H1 (cell line): ENCODE data around the gene NUAK1.

ENCODE experiments used
- EP300 ChIP-seq, 2 experiments: IDR thresholded peaks; 1 replicate in 1 of 2; 2 replicates in 1 of 2; pipeline ENCODE4 v1.6.1; 2011 to 2012; ENCODE audit warnings: low read depth in 2 of 2, low read length in 2 of 2, mild to moderate bottlenecking in 2 of 2, borderline replicate concordance in 1 of 2, inconsistent platforms in 1 of 2, moderate library complexity in 1 of 2
- MAX ChIP-seq: IDR thresholded peaks from 2 replicates; pipeline ENCODE4 v1.6.1; 2012; ENCODE audit warnings: inconsistent platforms
- TCF12 ChIP-seq: IDR thresholded peaks from 2 replicates; pipeline ENCODE4 v1.6.1; 2011; ENCODE audit warnings: low read depth, mild to moderate bottlenecking, low read length
- TF ChIP-seq, protein P1 (sequence below), 3 experiments: IDR thresholded peaks; 1 replicate in 2 of 3; 2 replicates in 1 of 3; pipeline versions ENCODE4 v1.5.1 to v1.6.1; 2011; ENCODE audit warnings: low read length in 3 of 3, mild to moderate bottlenecking in 3 of 3, inconsistent platforms in 2 of 3, low read depth in 1 of 3, moderate library complexity in 1 of 3; ENCODE audit not compliant: insufficient read depth in 1 of 3; ENCODE audit errors: control extremely low read depth in 1 of 3

DNA sequence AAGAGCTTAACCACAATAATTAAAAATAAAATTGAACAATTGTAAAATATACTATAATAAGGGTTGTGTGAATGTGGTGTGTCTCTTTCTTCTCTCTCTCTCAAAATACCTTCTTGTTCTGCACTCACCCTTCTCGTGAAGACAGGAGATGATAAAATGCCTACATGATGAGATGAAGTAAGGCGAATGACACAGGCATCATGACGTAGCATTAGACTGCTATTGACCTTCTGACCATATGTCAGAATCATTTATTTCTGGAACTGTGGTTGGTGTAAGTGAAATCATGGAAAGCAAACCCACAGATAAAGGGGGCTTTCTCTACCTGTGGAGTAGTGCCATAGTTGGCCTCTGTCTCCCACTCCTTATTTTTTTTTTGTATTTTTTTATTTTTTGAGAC is 37.8 kb upstream of the NUAK1 start:
- TF ChIP-seq, protein P1, sequence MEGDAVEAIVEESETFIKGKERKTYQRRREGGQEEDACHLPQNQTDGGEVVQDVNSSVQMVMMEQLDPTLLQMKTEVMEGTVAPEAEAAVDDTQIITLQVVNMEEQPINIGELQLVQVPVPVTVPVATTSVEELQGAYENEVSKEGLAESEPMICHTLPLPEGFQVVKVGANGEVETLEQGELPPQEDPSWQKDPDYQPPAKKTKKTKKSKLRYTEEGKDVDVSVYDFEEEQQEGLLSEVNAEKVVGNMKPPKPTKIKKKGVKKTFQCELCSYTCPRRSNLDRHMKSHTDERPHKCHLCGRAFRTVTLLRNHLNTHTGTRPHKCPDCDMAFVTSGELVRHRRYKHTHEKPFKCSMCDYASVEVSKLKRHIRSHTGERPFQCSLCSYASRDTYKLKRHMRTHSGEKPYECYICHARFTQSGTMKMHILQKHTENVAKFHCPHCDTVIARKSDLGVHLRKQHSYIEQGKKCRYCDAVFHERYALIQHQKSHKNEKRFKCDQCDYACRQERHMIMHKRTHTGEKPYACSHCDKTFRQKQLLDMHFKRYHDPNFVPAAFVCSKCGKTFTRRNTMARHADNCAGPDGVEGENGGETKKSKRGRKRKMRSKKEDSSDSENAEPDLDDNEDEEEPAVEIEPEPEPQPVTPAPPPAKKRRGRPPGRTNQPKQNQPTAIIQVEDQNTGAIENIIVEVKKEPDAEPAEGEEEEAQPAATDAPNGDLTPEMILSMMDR (IDR thresholded peaks at IDR 0.05; ENCODE audit: control extremely low read depth in 1 of 3, insufficient read depth in 1 of 3, low read depth in 1 of 3, low read length in 3 of 3) = no peak
- TF ChIP-seq EP300 (IDR thresholded peaks at IDR 0.05; ENCODE audit: borderline replicate concordance in 1 of 2, low read depth in 2 of 2, low read length in 2 of 2) = no peak
- TF ChIP-seq MAX = no peak
- TF ChIP-seq TCF12 = no peak
